Keratinocyte (primary cell): ENCODE measurements around the gene MAPK9.
"Not testable (repeated sequence)": the region's sequence is repeated elsewhere in the genome, so short reads cannot be mapped to it uniquely, and the experiment has no call there.

Source experiments
- CTCF ChIP-seq, 3 experiments: IDR thresholded peaks in 1 of 3; conservative IDR thresholded peaks in 1 of 3; optimal IDR thresholded peaks in 1 of 3; 2 replicates in 2 of 3; 3 replicates in 1 of 3; pipeline versions ENCODE3 to v1.5.1; 2011; ENCODE audit warnings: low read length in 3 of 3, mild to moderate bottlenecking in 3 of 3, moderate library complexity in 2 of 3, control low read depth in 1 of 3, inconsistent platforms in 1 of 3; ENCODE audit not compliant: insufficient read depth in 2 of 3; ENCODE audit errors: extremely low read depth in 1 of 3
- EZH2 ChIP-seq: IDR thresholded peaks from one replicate; pipeline ENCODE4 v1.6.1; 2012; ENCODE audit warnings: inconsistent platforms, mild to moderate bottlenecking, low read length, moderate library complexity

GRCh38 chr5:180299014-180299413 is 7.1 kb upstream of the MAPK9 start:
- not testable (repeated sequence) for TF ChIP-seq CTCF (optimal IDR thresholded peaks at IDR 0.05 in 1 of 3, IDR thresholded peaks at IDR 0.05 in 1 of 3, conservative IDR thresholded peaks at IDR 0.05 in 1 of 3; ENCODE audit: extremely low read depth in 1 of 3, insufficient read depth in 2 of 3, low read length in 3 of 3); EZH2
